Measurements from ENCODE around the gene C2CD4B. TPM values are rescaled to one million over a fixed set of nuclear protein-coding genes. Genes with fewer than 3 reads are reported as not detected.

C2CD4B gene
- total RNA-seq, 1 donor from 2014 or later = 3.5 TPM

DNA sequence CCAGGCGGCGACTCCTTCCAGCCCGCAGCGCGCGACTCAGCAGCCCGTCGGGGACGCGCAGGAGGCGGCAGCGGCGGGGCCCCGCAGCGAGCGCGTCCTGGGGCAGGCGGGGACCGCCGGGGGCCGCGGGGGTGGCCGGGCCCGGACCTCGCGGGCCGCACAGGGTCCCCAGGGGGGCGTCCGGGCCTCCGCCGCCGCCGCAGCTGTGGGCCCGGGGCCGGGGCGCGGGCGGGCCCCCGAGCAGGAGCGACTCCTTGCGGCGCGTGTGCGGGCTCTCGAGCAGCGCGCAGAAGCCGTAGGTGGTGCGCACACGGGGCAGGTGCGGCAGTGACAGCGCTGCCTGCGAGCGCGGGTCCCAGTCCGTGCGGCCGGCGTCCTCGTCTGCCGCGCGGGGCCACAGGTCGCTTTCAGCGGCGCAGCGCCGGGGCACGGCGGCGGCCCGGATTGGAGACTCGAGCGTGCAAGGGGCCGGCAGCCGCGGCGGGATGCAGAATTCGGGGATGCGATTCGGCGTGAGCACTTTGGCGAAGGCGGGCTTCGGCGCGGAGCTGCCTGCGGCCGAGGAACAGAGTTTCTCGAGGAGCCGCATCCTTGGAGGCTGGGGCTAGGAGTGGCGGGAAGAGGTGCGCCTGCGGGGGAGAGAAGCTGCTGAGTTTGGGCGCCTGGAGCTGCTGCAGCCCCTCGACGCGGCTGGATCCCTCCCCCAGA is 535 bp downstream of the C2CD4B start:
- no peaks in the 10 kb centered on the region for H3K36me3 ChIP-seq
- peaks cover 31% of the 10 kb centered on the region for H3K27me3 ChIP-seq
- peak; percentile 62 for DNase-seq
- H3K27ac ChIP-seq = peak overlapping the region; percentile 58
- H3K4me1 ChIP-seq = peaks cover 8% of the 10 kb centered on the region
- H3K4me3 ChIP-seq = peak overlapping the region; percentile 51
- no peak for TF ChIP-seq CTCF (IDR thresholded peaks at IDR 0.05)
- ATAC-seq = peak; percentile 54
- intact Hi-C loops (cut with DNase I) = no loop called here
- H3K9me3 ChIP-seq = no peaks in the 10 kb centered on the region

- DNase-seq (no peak), ATAC-seq (peak; percentile 58)
- H3K36me3 ChIP-seq = no peaks in the 10 kb centered on the region
- H3K9me3 ChIP-seq = no peaks in the 10 kb centered on the region
- no peak for TF ChIP-seq CTCF (IDR thresholded peaks at IDR 0.05)
- H3K4me1 ChIP-seq = peaks cover 8% of the 10 kb centered on the region
- H3K27me3 ChIP-seq = peaks cover 31% of the 10 kb centered on the region
- peak overlapping the region; percentile 58 for H3K27ac ChIP-seq
- intact Hi-C loops (cut with DNase I) = no loop called here
- peak overlapping the region; percentile 44 for H3K4me3 ChIP-seq
Measured at GRCh38 chr15:62164014-62164395, 1.1 kb downstream of the C2CD4B start.

- peaks cover 31% of the 10 kb centered on the region for H3K27me3 ChIP-seq
- H3K4me1 ChIP-seq = peaks cover 8% of the 10 kb centered on the region
- H3K9me3 ChIP-seq = no peaks in the 10 kb centered on the region
- peak overlapping the region; percentile 58 for H3K27ac ChIP-seq
- ATAC-seq (peak; percentile 45), DNase-seq (no peak)
- H3K4me3 ChIP-seq = peak overlapping the region; percentile 44
- H3K36me3 ChIP-seq = no peaks in the 10 kb centered on the region
- no peak for TF ChIP-seq CTCF (IDR thresholded peaks at IDR 0.05)
- intact Hi-C loops (cut with DNase I) = no loop called here
Measured at GRCh38 chr15:62163397-62164013, 1.6 kb downstream of the C2CD4B start.

DNA sequence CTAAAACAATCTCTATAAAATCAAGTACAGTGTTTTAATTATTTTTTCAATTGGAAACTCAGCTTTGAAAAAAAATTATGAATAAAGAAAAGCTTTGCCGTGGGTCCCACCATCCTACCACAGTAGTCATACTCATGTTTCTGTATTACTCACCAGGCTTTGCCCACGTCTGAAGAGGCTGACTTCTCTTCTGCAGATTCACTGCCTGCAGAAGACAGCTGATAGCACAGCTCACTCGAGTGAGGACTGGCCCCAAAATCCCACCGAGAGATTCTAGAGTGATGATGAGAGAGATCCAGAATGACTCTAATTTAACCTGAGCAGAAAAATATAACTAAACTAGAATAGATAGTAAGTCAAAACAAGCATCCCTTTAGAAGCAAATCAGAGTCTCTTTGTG is 11.9 kb downstream of the C2CD4B start:
- DNase-seq = no peak
- no peak overlapping the region for H3K4me3 ChIP-seq
- H3K9me3 ChIP-seq = no peaks in the 10 kb centered on the region
- no peaks in the 10 kb centered on the region for H3K27me3 ChIP-seq
- intact Hi-C loops (cut with DNase I) = no loop called here
- H3K4me1 ChIP-seq = no peaks in the 10 kb centered on the region
- no peak overlapping the region for H3K27ac ChIP-seq
- TF ChIP-seq CTCF (IDR thresholded peaks at IDR 0.05) = no peak
- no peak for ATAC-seq
- no peaks in the 10 kb centered on the region for H3K36me3 ChIP-seq

GRCh38 chr15:62150445-62150844 is 14.6 kb downstream of the C2CD4B start:
- no peaks in the 10 kb centered on the region for H3K36me3 ChIP-seq
- intact Hi-C loops (cut with DNase I) = no loop called here
- no peak for DNase-seq
- no peaks in the 10 kb centered on the region for H3K9me3 ChIP-seq
- no peak overlapping the region for H3K4me3 ChIP-seq
- no peak for ATAC-seq
- no peak for TF ChIP-seq CTCF (IDR thresholded peaks at IDR 0.05)
- H3K27me3 ChIP-seq = no peaks in the 10 kb centered on the region
- H3K27ac ChIP-seq = no peak overlapping the region
- no peaks in the 10 kb centered on the region for H3K4me1 ChIP-seq

Data from upper lobe of right lung (tissue), 1 donor.